ACC112 (cell line): ENCODE results near the gene RAD51B.

Source experiments
- H2AFZ ChIP-seq: fragments of 200-600 bp; sonication (generic); one replicate; pipeline ENCODE4 v1.6.0; 2017; ENCODE audit warnings: antibody characterized with exemption, low read length; ENCODE audit not compliant: unreplicated experiment
- H3K27ac ChIP-seq: fragments of 200-600 bp; sonication (generic); 2 replicates; pipeline ENCODE4 v1.5.1; 2014; ENCODE audit warnings: low read depth, mild to moderate bottlenecking, antibody characterized with exemption, low read length, moderate library complexity
- H3K27me3 ChIP-seq: fragments of 200-600 bp; sonication (generic); 2 replicates; pipeline ENCODE4 v1.6.1; 2014; ENCODE audit warnings: mild to moderate bottlenecking, antibody characterized with exemption, low read length, moderate library complexity, mixed read lengths; ENCODE audit not compliant: insufficient read depth
- H3K36me3 ChIP-seq: fragments of 200-600 bp; sonication (generic); 2 replicates; pipeline ENCODE4 v1.6.1; 2016; ENCODE audit warnings: mild to moderate bottlenecking, antibody characterized with exemption, low read length, moderate library complexity, mixed read lengths; ENCODE audit not compliant: insufficient read depth
- H3K4me1 ChIP-seq: fragments of 200-600 bp; sonication (generic); one replicate; pipeline ENCODE4 v1.6.1; 2016; ENCODE audit warnings: low read length, mixed read lengths; ENCODE audit not compliant: insufficient read depth, unreplicated experiment, control insufficient read depth
- H3K4me3 ChIP-seq: fragments of 200-600 bp; sonication (generic); 2 replicates; pipeline ENCODE4 v1.5.1; 2014; ENCODE audit warnings: mild to moderate bottlenecking, low read depth, low read length
- H3K79me2 ChIP-seq: fragments of 200-600 bp; sonication (generic); one replicate; pipeline ENCODE4 v1.6.0; 2016; ENCODE audit warnings: low read length; ENCODE audit not compliant: control insufficient read depth, unreplicated experiment, insufficient read depth

RAD51B gene

GRCh38 chr14:68328509-68328908 lies 508.9 kb downstream of the RAD51B start:
- Histone ChIP-seq H3K27me3 (no peaks in the 10 kb centered on the region), H2AFZ (no peak overlapping the region), H3K4me1 (no peaks in the 10 kb centered on the region), H3K79me2 (no peaks in the 10 kb centered on the region), H3K4me3 (no peak overlapping the region), H3K36me3 (no peaks in the 10 kb centered on the region), H3K27ac (no peak overlapping the region)

GRCh38 chr14:68331426-68331825 lies 511.8 kb downstream of the RAD51B start:
- Histone ChIP-seq H3K27ac (no peak overlapping the region), H3K4me3 (no peak overlapping the region), H3K4me1 (no peaks in the 10 kb centered on the region), H3K79me2 (no peaks in the 10 kb centered on the region), H3K36me3 (no peaks in the 10 kb centered on the region), H2AFZ (no peak overlapping the region), H3K27me3 (no peaks in the 10 kb centered on the region)

- no peak overlapping the region for H2AFZ ChIP-seq
- H3K27ac ChIP-seq, result no peak overlapping the region
Observed at GRCh38 chr14:68331991-68332390, 512.4 kb downstream of the RAD51B start.

GRCh38 chr14:68333262-68333661 lies 513.7 kb downstream of the RAD51B start:
- H3K27ac ChIP-seq, result no peak overlapping the region
- no peaks in the 10 kb centered on the region for H3K4me1 ChIP-seq
- no peaks in the 10 kb centered on the region for H3K27me3 ChIP-seq
- no peaks in the 10 kb centered on the region for H3K36me3 ChIP-seq
- no peak overlapping the region for H2AFZ ChIP-seq
- no peaks in the 10 kb centered on the region for H3K79me2 ChIP-seq
- H3K4me3 ChIP-seq, result no peak overlapping the region

More at GRCh38 chr14:68331991-68332390, 512.4 kb downstream of the RAD51B start:
- Histone ChIP-seq H3K4me3 (no peak overlapping the region), H3K36me3 (no peaks in the 10 kb centered on the region), H3K27me3 (no peaks in the 10 kb centered on the region), H3K4me1 (no peaks in the 10 kb centered on the region), H3K79me2 (no peaks in the 10 kb centered on the region)

GRCh38 chr14:68335312-68335711 lies 515.7 kb downstream of the RAD51B start:
- Histone ChIP-seq H3K27me3 (no peaks in the 10 kb centered on the region), H2AFZ (no peak overlapping the region), H3K79me2 (no peaks in the 10 kb centered on the region), H3K27ac (no peak overlapping the region), H3K4me3 (no peak overlapping the region), H3K36me3 (no peaks in the 10 kb centered on the region), H3K4me1 (no peaks in the 10 kb centered on the region)

- no peaks in the 10 kb centered on the region for H3K27me3 ChIP-seq
- no peaks in the 10 kb centered on the region for H3K79me2 ChIP-seq
- H3K27ac ChIP-seq, result no peak overlapping the region
- H2AFZ ChIP-seq, result no peak overlapping the region
- H3K4me3 ChIP-seq, result no peak overlapping the region
- H3K36me3 ChIP-seq, result no peaks in the 10 kb centered on the region
- no peaks in the 10 kb centered on the region for H3K4me1 ChIP-seq
Observed at GRCh38 chr14:68336165-68336564, 516.6 kb downstream of the RAD51B start.

GRCh38 chr14:68337279-68337678 lies 517.7 kb downstream of the RAD51B start:
- Histone ChIP-seq H3K4me1 (no peaks in the 10 kb centered on the region), H3K27ac (no peak overlapping the region), H2AFZ (no peak overlapping the region)

GRCh38 chr14:68340262-68340661 lies 520.7 kb downstream of the RAD51B start:
- Histone ChIP-seq H3K27ac (no peak overlapping the region), H3K79me2 (no peaks in the 10 kb centered on the region), H3K4me3 (no peak overlapping the region), H3K27me3 (no peaks in the 10 kb centered on the region), H3K36me3 (no peaks in the 10 kb centered on the region), H3K4me1 (no peaks in the 10 kb centered on the region), H2AFZ (no peak overlapping the region)

More at GRCh38 chr14:68337279-68337678, 517.7 kb downstream of the RAD51B start:
- Histone ChIP-seq H3K79me2 (no peaks in the 10 kb centered on the region), H3K27me3 (no peaks in the 10 kb centered on the region), H3K4me3 (no peak overlapping the region), H3K36me3 (no peaks in the 10 kb centered on the region)

- Histone ChIP-seq H3K36me3 (no peaks in the 10 kb centered on the region), H3K27ac (no peak overlapping the region), H2AFZ (no peak overlapping the region), H3K27me3 (no peaks in the 10 kb centered on the region), H3K4me3 (no peak overlapping the region), H3K79me2 (no peaks in the 10 kb centered on the region), H3K4me1 (no peaks in the 10 kb centered on the region)
Observed at GRCh38 chr14:68341411-68342212, 522.0 kb downstream of the RAD51B start.

GRCh38 chr14:68342216-68342763 lies 522.7 kb downstream of the RAD51B start:
- no peaks in the 10 kb centered on the region for H3K36me3 ChIP-seq
- no peak overlapping the region for H3K27ac ChIP-seq
- H3K4me1 ChIP-seq, result no peaks in the 10 kb centered on the region
- H3K79me2 ChIP-seq, result no peaks in the 10 kb centered on the region
- no peaks in the 10 kb centered on the region for H3K27me3 ChIP-seq
- no peak overlapping the region for H3K4me3 ChIP-seq
- H2AFZ ChIP-seq, result no peak overlapping the region

GRCh38 chr14:68343534-68344118 lies 524.0 kb downstream of the RAD51B start:
- H3K4me3 ChIP-seq, result no peak overlapping the region
- no peaks in the 10 kb centered on the region for H3K79me2 ChIP-seq
- H3K27me3 ChIP-seq, result no peaks in the 10 kb centered on the region
- H3K27ac ChIP-seq, result no peak overlapping the region
- H3K4me1 ChIP-seq, result no peaks in the 10 kb centered on the region
- no peak overlapping the region for H2AFZ ChIP-seq
- H3K36me3 ChIP-seq, result no peaks in the 10 kb centered on the region
